Endothelial cell (in vitro differentiated cells): ENCODE data around the gene ARHGEF2. TPM values are rescaled to one million over a fixed set of nuclear protein-coding genes. Genes with fewer than 3 reads are reported as not detected.

Experiments
- DNase-seq: peaks from one replicate; pipeline ENCODE4 v3.0.0; 2021; ENCODE audit warnings: low spot score
- H3K27ac Mint-ChIP-seq: one replicate; pipeline ENCODE4 v1.8.0; 2021; ENCODE audit warnings: mixed read lengths, inconsistent platforms; ENCODE audit not compliant: unreplicated experiment
- H3K27me3 Mint-ChIP-seq: one replicate; pipeline ENCODE4 v1.8.0; 2021; ENCODE audit warnings: mild to moderate bottlenecking, moderate library complexity, mixed read lengths, inconsistent platforms; ENCODE audit not compliant: unreplicated experiment
- H3K36me3 Mint-ChIP-seq: one replicate; pipeline ENCODE4 v1.8.0; 2021; ENCODE audit warnings: mild to moderate bottlenecking, low read depth, mixed read lengths, inconsistent platforms; ENCODE audit not compliant: unreplicated experiment
- H3K4me1 Mint-ChIP-seq: one replicate; pipeline ENCODE4 v1.8.0; 2021; ENCODE audit warnings: mild to moderate bottlenecking, mixed read lengths, inconsistent platforms; ENCODE audit not compliant: unreplicated experiment
- H3K4me3 Mint-ChIP-seq: one replicate; pipeline ENCODE4 v1.8.0; 2021; ENCODE audit warnings: mild to moderate bottlenecking, mixed read lengths, inconsistent platforms; ENCODE audit not compliant: unreplicated experiment
- H3K9me3 Mint-ChIP-seq: one replicate; pipeline ENCODE4 v1.8.0; 2021; ENCODE audit warnings: mixed read lengths, inconsistent platforms; ENCODE audit not compliant: unreplicated experiment
- CTCF ChIP-seq: fragments of 200-600 bp; sonication (generic); IDR thresholded peaks from one replicate; pipeline ENCODE4 v1.5.0; 2021; ENCODE audit warnings: antibody characterized with exemption; ENCODE audit not compliant: unreplicated experiment
- total RNA-seq: library from RNA; stranded (reverse); fragmentation: NEBNext Ultra II Directional; extraction: Animal tissue kit (Norgen Biotek cat#: 25700); gene quantifications from one replicate; pipeline ENCODE4 v1.2.1, GENCODE V29; 2021; ENCODE audit not compliant: unreplicated experiment

The ARHGEF2 gene
- total RNA-seq, 1 donor from 2014 or later: 244 TPM

GRCh38 chr1:156009404-156009803 is 31.1 kb upstream of the ARHGEF2 start:
- H3K27me3 Mint-ChIP-seq: peaks cover 3% of the 10 kb centered on the region
- peaks cover 33% of the 10 kb centered on the region for H3K36me3 Mint-ChIP-seq
- H3K9me3 Mint-ChIP-seq: no peaks in the 10 kb centered on the region
- peaks cover 35% of the 10 kb centered on the region for H3K4me1 Mint-ChIP-seq
- peak overlapping the region; percentile 47 for H3K4me3 Mint-ChIP-seq
- peak overlapping the region; percentile 37 for H3K27ac Mint-ChIP-seq
- TF ChIP-seq CTCF: no peak
- no peak for DNase-seq

- Mint-ChIP-seq H3K27ac (no peak overlapping the region), H3K27me3 (peaks cover 1% of the 10 kb centered on the region), H3K4me3 (no peak overlapping the region), H3K9me3 (no peaks in the 10 kb centered on the region), H3K36me3 (peaks cover 25% of the 10 kb centered on the region), H3K4me1 (peaks cover 35% of the 10 kb centered on the region)
- no peak for DNase-seq
- TF ChIP-seq CTCF: no peak
These were observed 28.5 kb upstream of the ARHGEF2 start for GRCh38 chr1:156006666-156007376.

- peaks cover 11% of the 10 kb centered on the region for H3K36me3 Mint-ChIP-seq
- no peaks in the 10 kb centered on the region for H3K9me3 Mint-ChIP-seq
- H3K4me3 Mint-ChIP-seq: no peak overlapping the region
- H3K27ac Mint-ChIP-seq: no peak overlapping the region
- no peaks in the 10 kb centered on the region for H3K27me3 Mint-ChIP-seq
- H3K4me1 Mint-ChIP-seq: peaks cover 26% of the 10 kb centered on the region
- no peak for DNase-seq
- no peak for TF ChIP-seq CTCF
These were observed 26.7 kb upstream of the ARHGEF2 start for GRCh38 chr1:156004843-156005584.

- TF ChIP-seq CTCF: no peak
- no peak for DNase-seq
- Mint-ChIP-seq H3K27me3 (no peaks in the 10 kb centered on the region), H3K9me3 (no peaks in the 10 kb centered on the region), H3K4me1 (peaks cover 19% of the 10 kb centered on the region), H3K4me3 (no peak overlapping the region), H3K27ac (no peak overlapping the region), H3K36me3 (peaks cover 6% of the 10 kb centered on the region)
These were observed 25.5 kb upstream of the ARHGEF2 start for GRCh38 chr1:156003923-156004188.
